IMR-90 (cell line): Measurements from ENCODE around the gene KIF18B. TPM values are rescaled to one million over a fixed set of nuclear protein-coding genes. Genes with fewer than 3 reads are reported as not detected.

Experiments
- ATAC-seq: fragments of 200-7000 bp; cut with Tn5 transposase; 2 replicates; pipeline ENCODE4 v1.9.1; 2020; ENCODE audit warnings: low read depth, mild to moderate bottlenecking, moderate library complexity
- BruUV-seq: library from RNA; stranded (reverse); fragments of 400-500 nt; replicated peaks from 2 replicates; lab custom pipeline; 2021; lab: Mats Ljungman, UMichigan
- CTCF ChIA-PET: fragments of 300-600 bp; formaldehyde crosslinking; extraction: SDS; loops from one replicate; lab custom pipeline; 2021; ENCODE audit warnings: antibody characterized with exemption; lab: Yijun Ruan, JAX
- POLR2A ChIA-PET: fragments of 300-600 bp; sonication (Branson Sonifier 250); formaldehyde crosslinking; loops from one replicate; lab custom pipeline; 2022; ENCODE audit warnings: antibody characterized with exemption; ENCODE audit not compliant: unreplicated experiment; lab: Charles Lee
- DNase-seq: peaks from one replicate; pipeline ENCODE4 v3.0.0; 2013
- H2AFZ ChIP-seq: replicated peaks from 2 replicates; pipeline ENCODE3; 2013; ENCODE audit warnings: low read length, mild to moderate bottlenecking; ENCODE audit not compliant: poor library complexity
- H2AK5ac ChIP-seq: 2 replicates; pipeline ENCODE4 v1.6.1; 2013; ENCODE audit warnings: low read depth, low read length, inconsistent platforms
- H2AK9ac ChIP-seq: replicated peaks from 2 replicates; pipeline ENCODE3; 2013; ENCODE audit warnings: mild to moderate bottlenecking, low read depth, low read length, moderate library complexity; ENCODE audit not compliant: poor library complexity
- H2BK120ac ChIP-seq: 2 replicates; pipeline ENCODE4 v1.6.1; 2013; ENCODE audit warnings: low read depth, low read length, inconsistent platforms
- H2BK15ac ChIP-seq: 3 replicates; pipeline ENCODE4 v1.6.1; 2013; ENCODE audit warnings: low read depth, low read length, inconsistent platforms
- H2BK20ac ChIP-seq: 2 replicates; pipeline ENCODE4 v1.6.1; 2013; ENCODE audit warnings: low read depth, mild to moderate bottlenecking, inconsistent platforms, low read length, moderate library complexity
- H2BK5ac ChIP-seq: 2 replicates; pipeline ENCODE4 v1.6.1; 2013; ENCODE audit warnings: mild to moderate bottlenecking, low read depth, low read length, inconsistent platforms; ENCODE audit not compliant: poor library complexity, severe bottlenecking
- H3K14ac ChIP-seq: replicated peaks from 2 replicates; pipeline ENCODE4 v1.6.1; 2013; ENCODE audit warnings: low read depth, low read length, inconsistent platforms
- H3K18ac ChIP-seq: 2 replicates; pipeline ENCODE4 v1.6.1; 2013; ENCODE audit warnings: low read depth, low read length, control low read depth
- H3K23ac ChIP-seq: 2 replicates; pipeline ENCODE4 v1.6.1; 2013; ENCODE audit warnings: low read depth, low read length, inconsistent platforms
- H3K27ac ChIP-seq: 2 replicates; pipeline ENCODE4 v1.5.1; 2013; ENCODE audit warnings: mild to moderate bottlenecking, control low read depth, low read length; ENCODE audit not compliant: insufficient read depth
- H3K27me3 ChIP-seq: 2 replicates; pipeline ENCODE4 v1.6.1; 2013; ENCODE audit warnings: low read length; ENCODE audit not compliant: control insufficient read depth, insufficient read depth
- H3K36me3 ChIP-seq: 2 replicates; pipeline ENCODE4 v1.6.1; 2013; ENCODE audit warnings: low read length, mixed read lengths; ENCODE audit not compliant: control insufficient read depth, insufficient read depth
- H3K4ac ChIP-seq: 2 replicates; pipeline ENCODE4 v1.6.1; 2013; ENCODE audit warnings: low read depth, low read length, inconsistent platforms
- H3K4me1 ChIP-seq: 2 replicates; pipeline ENCODE4 v1.6.1; 2013; ENCODE audit warnings: low read length, mixed read lengths; ENCODE audit not compliant: control insufficient read depth, insufficient read depth
- H3K4me2 ChIP-seq: 2 replicates; pipeline ENCODE4 v1.6.1; 2013; ENCODE audit warnings: low read depth, mild to moderate bottlenecking, control low read depth, low read length, moderate library complexity
- H3K4me3 ChIP-seq: 2 replicates; pipeline ENCODE4 v1.5.1; 2013; ENCODE audit warnings: low read depth, mild to moderate bottlenecking, control low read depth, low read length, moderate library complexity; ENCODE audit not compliant: insufficient read depth
- H3K56ac ChIP-seq: 2 replicates; pipeline ENCODE4 v1.6.1; 2013; ENCODE audit warnings: low read length, inconsistent platforms; ENCODE audit not compliant: insufficient read depth; ENCODE audit errors: extremely low read depth
- H3K79me1 ChIP-seq, 2 experiments: 2 replicates each; pipeline ENCODE4 v1.6.1; 2013; ENCODE audit warnings: low read length in 2 of 2, inconsistent platforms in 1 of 2, low read depth in 1 of 2
- H3K9ac ChIP-seq: 2 replicates; pipeline ENCODE4 v1.6.1; 2013; ENCODE audit warnings: low read depth, low read length, control low read depth
- H3K9me1 ChIP-seq: 2 replicates; pipeline ENCODE4 v1.6.1; 2013; ENCODE audit warnings: low read length, inconsistent platforms; ENCODE audit not compliant: insufficient read depth
- H3K9me3 ChIP-seq: 2 replicates; pipeline ENCODE4 v1.6.1; 2013; ENCODE audit warnings: low read length; ENCODE audit not compliant: control insufficient read depth, insufficient read depth
- H4K20me1 ChIP-seq: 2 replicates; pipeline ENCODE4 v1.6.1; 2013; ENCODE audit warnings: low read length, inconsistent platforms; ENCODE audit not compliant: insufficient read depth
- H4K5ac ChIP-seq: 2 replicates; pipeline ENCODE4 v1.6.1; 2013; ENCODE audit warnings: mild to moderate bottlenecking, low read depth, low read length, control low read depth
- H4K8ac ChIP-seq, 2 experiments: 2 replicates each; pipeline ENCODE4 v1.6.1; 2013; ENCODE audit warnings: low read depth in 2 of 2, low read length in 2 of 2, control low read depth in 1 of 2, inconsistent platforms in 1 of 2
- H4K91ac ChIP-seq: 2 replicates; pipeline ENCODE4 v1.6.1; 2013; ENCODE audit warnings: low read depth, low read length, inconsistent platforms; ENCODE audit not compliant: insufficient read depth
- CEBPB ChIP-seq: IDR thresholded peaks from 2 replicates; pipeline ENCODE4 v1.6.1; 2012; ENCODE audit warnings: low read depth, low read length, improper control_type of control experiment
- ELK1 ChIP-seq: fragments of 150-350 bp; IDR thresholded peaks from 2 replicates; pipeline ENCODE4 v1.6.1; 2016; ENCODE audit warnings: low read depth, mild to moderate bottlenecking, low read length, moderate library complexity, borderline replicate concordance
- FOS ChIP-seq: fragments of 150-350 bp; IDR thresholded peaks from 2 replicates; pipeline ENCODE4 v1.6.1; 2016; ENCODE audit warnings: low read depth, low read length
- MAZ ChIP-seq: IDR thresholded peaks from 2 replicates; pipeline ENCODE4 v1.6.1; 2012; ENCODE audit warnings: low read depth, mild to moderate bottlenecking, low read length, improper control_type of control experiment, moderate library complexity, borderline replicate concordance
- NFE2L2 ChIP-seq: fragments of 150-350 bp; IDR thresholded peaks from 2 replicates; pipeline ENCODE4 v1.6.1; 2016; ENCODE audit warnings: low read depth, mild to moderate bottlenecking, low read length
- POLR2A ChIP-seq: IDR thresholded peaks from 2 replicates; pipeline ENCODE4 v1.6.1; 2012; ENCODE audit warnings: mild to moderate bottlenecking, low read depth, low read length
- RAD21 ChIP-seq: IDR thresholded peaks from 2 replicates; pipeline ENCODE4 v1.6.1; 2012; ENCODE audit warnings: low read length, improper control_type of control experiment
- RFX5 ChIP-seq: IDR thresholded peaks from 2 replicates; pipeline ENCODE4 v1.8.0; 2012; ENCODE audit warnings: low read depth, mild to moderate bottlenecking, low read length, moderate library complexity
- SMC3 ChIP-seq: fragments of 150-350 bp; IDR thresholded peaks from 2 replicates; pipeline ENCODE4 v1.6.1; 2016; ENCODE audit warnings: low read depth, mild to moderate bottlenecking, antibody characterized with exemption, low read length, moderate library complexity
- WGBS, 2 experiments: methylation state at CpG; one replicate each; pipeline versions ENCODE4 v1.1.5 to v1.1.7; 2013; ENCODE audit warnings: missing lambda C conversion rate in 2 of 2; ENCODE audit not compliant: insufficient read length in 1 of 2; ENCODE audit errors: extremely low coverage in 2 of 2; 5-methylcytosine and 5-hydroxymethylcytosine counted together
- dilution Hi-C: fragments of 300-500 bp; cut with HindIII; formaldehyde crosslinking; loops from one replicate; pipeline ENCODE4 v1.14.3; 2018; ENCODE audit warnings: low sequenced_read_pairs; ENCODE audit not compliant: unreplicated experiment
- in situ Hi-C: fragments of 300-500 bp; cut with MboI; formaldehyde crosslinking; loops from 3 replicates; pipeline ENCODE4 v1.14.3; 2019; ENCODE audit warnings: low sequenced_read_pairs, inconsistent platforms, mixed read lengths
- intact Hi-C: fragments of 100-400 bp; cut with micrococcal nuclease; formaldehyde crosslinking; loops from 2 replicates; pipeline ENCODE4 v1.10.0; 2022
- polyA plus RNA-seq, 3 experiments: library from polyadenylated mRNA; depleted of rRNA; stranded (reverse); fragments of >200 nt; gene quantifications; 2 replicates each; pipeline ENCODE4 v1.2.3, GENCODE V29; 2012; ENCODE audit warnings: low replicate concordance in 1 of 3
- total RNA-seq: library from RNA; depleted of rRNA; stranded (reverse); fragments of >200 nt; gene quantifications from 2 replicates; pipeline ENCODE4 v1.2.3, GENCODE V29; 2012
- TF ChIP-seq, protein P1 (sequence below): fragments of 150-350 bp; IDR thresholded peaks from 2 replicates; pipeline ENCODE4 v1.6.1; 2017; ENCODE audit warnings: mild to moderate bottlenecking, antibody characterized with exemption, low read length, low read depth

KIF18B gene
- total and polyA plus RNA-seq, 2 of the 4 experiments (the other 2 are of a cell fraction), result 1.3 to 16.0 TPM

- dilution Hi-C loops, result no loop called here
- CTCF ChIA-PET, result interaction anchor here (1.4 to 2.5 kb wide), 2 partner anchors 10 to 101 kb away, joined by 5 to 17 read pairs; no protein-coding TSS in a partner anchor
These were observed 67.5 kb downstream of the KIF18B start for GRCh38 chr17:44880062-44880461.

More at GRCh38 chr17:44880062-44880461, 67.5 kb downstream of the KIF18B start:
- TF ChIP-seq RFX5, result no peak
- TF ChIP-seq ELK1, result no peak
- TF ChIP-seq RAD21, result no peak
- TF ChIP-seq NFE2L2, result no peak
- TF ChIP-seq POLR2A, result no peak
- no peak for TF ChIP-seq CEBPB
- TF ChIP-seq MAZ, result no peak
- no peak for TF ChIP-seq SMC3
- TF ChIP-seq, protein P1, sequence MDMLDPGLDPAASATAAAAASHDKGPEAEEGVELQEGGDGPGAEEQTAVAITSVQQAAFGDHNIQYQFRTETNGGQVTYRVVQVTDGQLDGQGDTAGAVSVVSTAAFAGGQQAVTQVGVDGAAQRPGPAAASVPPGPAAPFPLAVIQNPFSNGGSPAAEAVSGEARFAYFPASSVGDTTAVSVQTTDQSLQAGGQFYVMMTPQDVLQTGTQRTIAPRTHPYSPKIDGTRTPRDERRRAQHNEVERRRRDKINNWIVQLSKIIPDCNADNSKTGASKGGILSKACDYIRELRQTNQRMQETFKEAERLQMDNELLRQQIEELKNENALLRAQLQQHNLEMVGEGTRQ, result no peak
- TF ChIP-seq FOS, result no peak
- no peak overlapping the region for H2BK20ac ChIP-seq
- no peak overlapping the region for H2AK9ac ChIP-seq
- ATAC-seq (no peak), DNase-seq (no peak)
- peaks cover 55% of the 10 kb centered on the region for H3K36me3 ChIP-seq
- peaks cover 0 to 10% of the 10 kb centered on the region in 2 experiments; a peak in 2 of 4 replicates for H3K79me1 ChIP-seq
- H3K18ac ChIP-seq, result no peak overlapping the region
- no peaks in the 10 kb centered on the region for H3K9me3 ChIP-seq
- WGBS, 2 experiments, result 100% methylated on average over 1 of the region's 2 CpGs; no CpG with 5 or more reads in 1 of the 2 experiments
- no peak overlapping the region for H2BK5ac ChIP-seq
- H4K20me1 ChIP-seq, result no peaks in the 10 kb centered on the region
- H3K23ac ChIP-seq, result no peak overlapping the region
- H2BK120ac ChIP-seq, result no peak overlapping the region
- no peak overlapping the region for H2AFZ ChIP-seq
- H3K56ac ChIP-seq, result no peak overlapping the region
- no peaks in the 10 kb centered on the region for H3K9me1 ChIP-seq
- H3K27me3 ChIP-seq, result no peaks in the 10 kb centered on the region
- POLR2A ChIA-PET, result no interaction called here
- in situ Hi-C loops (no loop called here), intact Hi-C loops (no loop called here)
- H3K4me2 ChIP-seq, result no peak overlapping the region
- no peak overlapping the region for H4K91ac ChIP-seq
- no peak overlapping the region for H2AK5ac ChIP-seq
- no peak overlapping the region for H4K8ac ChIP-seq
- no peak overlapping the region for H3K4ac ChIP-seq
- no peak overlapping the region for H3K9ac ChIP-seq
- H2BK15ac ChIP-seq, result no peak overlapping the region
- no peak overlapping the region for H3K14ac ChIP-seq
- no peaks in the 10 kb centered on the region for H3K4me1 ChIP-seq
- H4K5ac ChIP-seq, result no peak overlapping the region
- no TSS peak for BruUV-seq
- no peak overlapping the region for H3K4me3 ChIP-seq
- no peak overlapping the region for H3K27ac ChIP-seq
